Endodermal cell (in vitro differentiated cells): Measurements from ENCODE around the gene SPDEF. TPM values are rescaled to one million over a fixed set of nuclear protein-coding genes. Genes with fewer than 3 reads are reported as not detected.

Source experiments
- DNase-seq: peaks from one replicate; pipeline ENCODE4 v3.0.0-alpha.2; 2017
- H3K27ac ChIP-seq: 2 replicates; pipeline ENCODE4 v1.5.1; 2013; ENCODE audit warnings: mild to moderate bottlenecking, low read depth, low read length, moderate library complexity
- H3K27me3 ChIP-seq: 2 replicates; pipeline ENCODE4 v1.6.1; 2013; ENCODE audit warnings: mild to moderate bottlenecking, low read length, moderate library complexity; ENCODE audit not compliant: insufficient read depth, control insufficient read depth, poor library complexity, severe bottlenecking
- H3K36me3 ChIP-seq: 2 replicates; pipeline ENCODE4 v1.7.0; 2013; ENCODE audit warnings: mild to moderate bottlenecking, low read length, moderate library complexity; ENCODE audit not compliant: control insufficient read depth, insufficient read depth
- H3K4me1 ChIP-seq: one replicate; pipeline ENCODE4 v1.7.0; 2013; ENCODE audit warnings: low read length; ENCODE audit not compliant: control insufficient read depth, insufficient read depth
- H3K4me3 ChIP-seq: 2 replicates; pipeline ENCODE4 v1.5.1; 2013; ENCODE audit warnings: mild to moderate bottlenecking, low read length, moderate library complexity
- H3K9ac ChIP-seq: 2 replicates; pipeline ENCODE4 v1.6.1; 2013; ENCODE audit warnings: mild to moderate bottlenecking, low read length, moderate library complexity; ENCODE audit not compliant: poor library complexity, severe bottlenecking; ENCODE audit errors: extremely low read depth
- H3K9me3 ChIP-seq: 2 replicates; pipeline ENCODE4 v1.6.1; 2013; ENCODE audit warnings: mild to moderate bottlenecking, low read length, moderate library complexity; ENCODE audit not compliant: control insufficient read depth
- H3K27ac Mint-ChIP-seq: 2 replicates; pipeline ENCODE4 v1.8.0; 2020; ENCODE audit warnings: mixed read lengths
- H3K27me3 Mint-ChIP-seq: 2 replicates; pipeline ENCODE4 v1.8.0; 2021; ENCODE audit warnings: mild to moderate bottlenecking, mixed read lengths; ENCODE audit not compliant: insufficient read depth
- H3K36me3 Mint-ChIP-seq: 2 replicates; pipeline ENCODE4 v1.8.0; 2020; ENCODE audit warnings: low read depth, mixed read lengths
- H3K4me1 Mint-ChIP-seq: 2 replicates; pipeline ENCODE4 v1.8.0; 2020; ENCODE audit warnings: mixed read lengths
- H3K4me3 Mint-ChIP-seq: 2 replicates; pipeline ENCODE4 v1.8.0; 2020; ENCODE audit warnings: mild to moderate bottlenecking, moderate library complexity, mixed read lengths
- H3K9me3 Mint-ChIP-seq: 2 replicates; pipeline ENCODE4 v1.8.0; 2020; ENCODE audit warnings: mild to moderate bottlenecking, mixed read lengths
- CTCF ChIP-seq: fragments of 200-600 bp; sonication (generic); conservative IDR thresholded peaks from 2 replicates; pipeline ENCODE4 v1.5.0; 2021; ENCODE audit warnings: antibody characterized with exemption, mild to moderate bottlenecking
- WGBS, 2 experiments: methylation state at CpG; one replicate each; pipeline versions ENCODE4 v1.1.5 to v1.1.7; 2013; ENCODE audit warnings: missing lambda C conversion rate in 2 of 2, mixed read lengths in 1 of 2; ENCODE audit not compliant: insufficient coverage in 1 of 2, insufficient read length in 1 of 2; 5-methylcytosine and 5-hydroxymethylcytosine counted together
- total RNA-seq, 2 donors: library from RNA; stranded (reverse); fragmentation: NEBNext Ultra II Directional in 1 of 2; extraction: Animal tissue kit (Norgen Biotek cat#: 25700) in 1 of 2; gene quantifications; 2 replicates in 1 of 2; 3 replicates in 1 of 2; pipeline ENCODE4 v1.2.1, GENCODE V29; 2021

SPDEF gene
- total RNA-seq, 2 donors from 2014 or later, result 1.1 to 2.6 TPM

- H3K27me3 ChIP-seq, result no peaks in the 10 kb centered on the region
- Mint-ChIP-seq H3K4me1 (peaks cover 5% of the 10 kb centered on the region), H3K27ac (no peak overlapping the region), H3K9me3 (no peaks in the 10 kb centered on the region), H3K4me3 (no peak overlapping the region), H3K36me3 (no peaks in the 10 kb centered on the region), H3K27me3 (no peaks in the 10 kb centered on the region)
- no peak overlapping the region for H3K4me3 ChIP-seq
- WGBS, 2 experiments, result 96 to 100% methylated on average over 1 to 5 of the region's 5 CpGs
- no peaks in the 10 kb centered on the region for H3K36me3 ChIP-seq
- no peaks in the 10 kb centered on the region for H3K4me1 ChIP-seq
- H3K27ac ChIP-seq, result no peak overlapping the region
- DNase-seq, result no peak
- no peak overlapping the region for H3K9ac ChIP-seq
- no peak for TF ChIP-seq CTCF
- no peaks in the 10 kb centered on the region for H3K9me3 ChIP-seq
These were observed 12.7 kb downstream of the SPDEF start for GRCh38 chr6:34543421-34543820.

- Histone ChIP-seq H3K4me3 (no peak overlapping the region), H3K27me3 (no peaks in the 10 kb centered on the region), H3K4me1 (no peaks in the 10 kb centered on the region), H3K9me3 (no peaks in the 10 kb centered on the region), H3K27ac (no peak overlapping the region), H3K36me3 (no peaks in the 10 kb centered on the region), H3K9ac (no peak overlapping the region)
- no peak for DNase-seq
- Mint-ChIP-seq H3K27me3 (no peaks in the 10 kb centered on the region), H3K9me3 (no peaks in the 10 kb centered on the region), H3K27ac (no peak overlapping the region), H3K36me3 (no peaks in the 10 kb centered on the region), H3K4me3 (no peak overlapping the region), H3K4me1 (peaks cover 5% of the 10 kb centered on the region)
- WGBS, 2 experiments, result 94 to 98% methylated on average over 7 to 8 of the region's 8 CpGs
- no peak for TF ChIP-seq CTCF
These were observed 15.3 kb downstream of the SPDEF start for GRCh38 chr6:34540841-34541240.

GRCh38 chr6:34540222-34540621 lies 15.9 kb downstream of the SPDEF start:
- H3K4me3 ChIP-seq, result no peak overlapping the region
- H3K9me3 Mint-ChIP-seq, result no peaks in the 10 kb centered on the region
- no peaks in the 10 kb centered on the region for H3K36me3 ChIP-seq
- H3K4me3 Mint-ChIP-seq, result no peak overlapping the region
- H3K27me3 Mint-ChIP-seq, result no peaks in the 10 kb centered on the region
- no peaks in the 10 kb centered on the region for H3K4me1 ChIP-seq
- no peaks in the 10 kb centered on the region for H3K36me3 Mint-ChIP-seq
- 82 to 91% methylated on average over 2 to 5 of the region's 5 CpGs for WGBS, 2 experiments
- no peaks in the 10 kb centered on the region for H3K27me3 ChIP-seq
- H3K9ac ChIP-seq, result no peak overlapping the region
- DNase-seq, result no peak
- H3K4me1 Mint-ChIP-seq, result peaks cover 5% of the 10 kb centered on the region
- no peak overlapping the region for H3K27ac Mint-ChIP-seq
- no peak overlapping the region for H3K27ac ChIP-seq
- no peak for TF ChIP-seq CTCF
- no peaks in the 10 kb centered on the region for H3K9me3 ChIP-seq
